ENCODE data around the gene PNLIPRP1. TPM values are rescaled to one million over a fixed set of nuclear protein-coding genes. Genes with fewer than 3 reads are reported as not detected.

The PNLIPRP1 gene
- total RNA-seq, 1 donor from 2014 or later: not detected

DNA sequence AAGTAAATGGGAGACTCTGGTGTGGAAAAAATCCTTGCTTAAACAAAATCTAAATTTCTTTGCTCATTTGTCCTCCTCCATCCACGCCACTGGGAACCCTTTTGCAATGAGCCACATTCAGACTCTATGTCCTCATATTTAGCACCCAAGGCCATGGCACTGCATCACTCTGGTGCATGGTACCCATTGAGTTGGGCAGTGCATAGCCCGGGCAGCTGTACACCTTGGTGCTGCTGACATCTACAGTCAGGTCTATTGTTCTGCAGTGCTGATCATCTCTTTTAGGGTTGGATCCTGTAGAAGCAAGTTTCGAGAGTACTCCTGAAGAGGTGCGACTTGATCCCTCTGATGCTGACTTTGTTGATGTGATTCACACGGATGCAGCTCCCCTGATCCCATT, 6.8 kb downstream of the PNLIPRP1 start:
- intact Hi-C loops (cut with DNase I): no loop called here
- DNase-seq (ENCODE audit: low spot score): no peak

DNA sequence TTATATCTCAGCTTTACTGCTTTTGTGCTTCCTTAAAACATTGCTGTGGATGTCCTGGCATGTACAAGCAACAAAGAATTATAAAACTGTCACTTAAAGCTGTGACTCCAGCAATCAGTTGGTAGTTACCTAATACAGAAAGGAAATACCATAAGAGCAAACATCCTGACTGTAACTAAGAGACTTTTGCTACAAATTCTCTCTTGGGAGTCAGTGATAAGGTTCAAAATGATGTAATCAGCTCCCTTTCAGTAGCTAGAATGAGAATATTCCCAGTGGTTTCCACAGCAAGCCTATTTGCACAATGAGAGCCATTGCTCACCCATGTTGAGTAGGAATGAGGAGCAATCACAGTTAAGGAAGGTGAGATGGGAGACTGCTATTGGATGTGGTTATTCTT, 7.6 kb downstream of the PNLIPRP1 start:
- DNase-seq (ENCODE audit: low spot score): no peak
- intact Hi-C loops (cut with DNase I): no loop called here

DNA sequence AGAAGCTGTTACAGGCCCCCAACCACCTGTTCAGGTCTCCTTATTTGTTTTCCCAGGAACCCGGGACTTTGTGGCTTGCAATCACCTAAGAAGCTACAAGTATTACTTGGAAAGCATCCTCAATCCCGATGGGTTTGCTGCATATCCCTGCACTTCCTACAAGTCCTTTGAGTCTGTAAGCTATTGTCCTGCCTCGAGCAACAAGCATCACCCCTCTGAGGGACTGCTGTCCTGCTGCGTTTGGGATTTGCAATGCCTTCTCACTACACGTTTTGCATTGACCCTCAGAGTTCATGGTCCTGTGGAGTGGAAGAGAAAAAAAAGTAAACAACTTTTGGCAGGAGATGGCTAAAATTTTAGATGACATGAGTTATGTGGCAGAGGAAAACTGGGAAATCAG, 9.2 kb downstream of the PNLIPRP1 start:
- intact Hi-C loops (cut with DNase I): no loop called here
- DNase-seq (ENCODE audit: low spot score): no peak

DNA sequence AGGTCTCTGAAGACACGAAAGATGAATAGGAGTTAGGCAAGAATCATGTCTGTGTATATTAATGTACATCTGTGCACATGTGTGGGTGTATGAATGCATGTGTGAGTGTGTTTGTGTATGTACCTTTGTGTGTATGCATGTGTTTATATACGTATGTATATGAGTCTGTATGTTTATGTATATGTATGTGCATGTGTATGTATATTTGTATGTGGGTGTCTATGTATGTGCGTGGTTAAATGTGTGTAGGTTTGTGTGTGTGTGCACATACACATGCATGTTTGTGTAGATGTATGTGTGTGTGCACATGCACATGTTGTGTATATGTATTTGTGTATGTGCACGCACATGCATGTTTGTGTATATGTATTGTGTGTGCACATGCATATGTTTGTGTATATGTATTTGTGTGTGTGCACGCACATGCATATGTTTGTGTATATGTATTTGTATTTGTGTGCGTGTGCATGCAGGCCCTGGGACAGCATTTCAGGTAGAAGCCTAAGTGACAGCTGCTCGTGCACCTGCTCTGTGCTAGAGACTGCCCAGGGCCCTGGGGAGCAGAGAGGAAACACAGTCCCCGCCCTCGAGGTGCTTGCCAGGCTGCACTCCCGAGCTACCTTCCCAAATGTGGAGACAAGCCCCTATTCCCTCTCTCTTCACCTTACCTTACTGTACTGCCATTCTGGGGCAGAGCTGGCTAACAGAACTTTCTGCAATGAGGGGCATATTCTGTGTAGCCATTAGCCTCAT, 12.1 kb downstream of the PNLIPRP1 start:
- intact Hi-C loops (cut with DNase I): no loop called here
- DNase-seq (ENCODE audit: low spot score): no peak

DNA sequence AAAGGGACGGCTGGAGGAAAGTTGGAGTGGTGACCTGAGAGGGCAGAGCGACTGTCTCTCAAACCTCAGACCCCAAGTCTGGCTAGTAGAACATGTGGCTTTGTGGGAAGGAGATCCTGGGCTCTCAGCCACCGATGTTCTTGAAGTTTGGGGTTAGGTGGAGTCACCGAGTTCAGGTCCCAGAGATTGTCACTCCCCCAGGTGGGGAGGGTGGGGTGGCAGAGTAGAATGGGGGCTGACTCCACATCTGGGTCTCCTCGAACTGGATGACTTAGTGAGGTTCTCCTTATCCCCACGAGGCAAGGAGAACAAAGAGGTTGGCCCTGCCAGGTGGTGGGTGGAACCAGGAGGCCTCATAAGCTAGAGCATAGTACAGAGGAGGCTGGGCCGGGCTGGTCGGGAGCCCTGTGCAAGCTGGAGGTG, 15.3 kb downstream of the PNLIPRP1 start:
- intact Hi-C loops (cut with DNase I): no loop called here
- no peak for DNase-seq (ENCODE audit: low spot score)

DNA sequence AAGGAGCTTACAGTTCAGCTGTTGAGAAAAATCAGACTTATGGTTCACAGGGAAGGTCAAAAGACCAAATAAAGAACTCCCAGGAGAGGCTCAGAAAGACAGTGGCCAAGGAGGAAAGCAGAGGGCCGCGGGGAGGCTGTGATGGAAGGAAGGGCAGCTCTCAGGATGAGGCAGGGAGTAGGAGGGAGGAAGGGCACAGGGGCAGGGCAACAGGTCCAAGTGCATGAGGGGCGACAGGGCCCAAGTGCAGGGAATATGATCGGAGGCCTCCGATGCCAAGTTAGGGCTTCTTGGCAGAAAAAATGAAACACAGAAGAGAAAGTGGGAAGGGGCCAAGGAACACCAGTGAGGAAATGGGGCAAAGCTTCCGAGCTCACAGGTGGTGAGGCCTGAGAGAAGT, 16.6 kb downstream of the PNLIPRP1 start:
- DNase-seq (ENCODE audit: low spot score): no peak
- intact Hi-C loops (cut with DNase I): no loop called here

DNA sequence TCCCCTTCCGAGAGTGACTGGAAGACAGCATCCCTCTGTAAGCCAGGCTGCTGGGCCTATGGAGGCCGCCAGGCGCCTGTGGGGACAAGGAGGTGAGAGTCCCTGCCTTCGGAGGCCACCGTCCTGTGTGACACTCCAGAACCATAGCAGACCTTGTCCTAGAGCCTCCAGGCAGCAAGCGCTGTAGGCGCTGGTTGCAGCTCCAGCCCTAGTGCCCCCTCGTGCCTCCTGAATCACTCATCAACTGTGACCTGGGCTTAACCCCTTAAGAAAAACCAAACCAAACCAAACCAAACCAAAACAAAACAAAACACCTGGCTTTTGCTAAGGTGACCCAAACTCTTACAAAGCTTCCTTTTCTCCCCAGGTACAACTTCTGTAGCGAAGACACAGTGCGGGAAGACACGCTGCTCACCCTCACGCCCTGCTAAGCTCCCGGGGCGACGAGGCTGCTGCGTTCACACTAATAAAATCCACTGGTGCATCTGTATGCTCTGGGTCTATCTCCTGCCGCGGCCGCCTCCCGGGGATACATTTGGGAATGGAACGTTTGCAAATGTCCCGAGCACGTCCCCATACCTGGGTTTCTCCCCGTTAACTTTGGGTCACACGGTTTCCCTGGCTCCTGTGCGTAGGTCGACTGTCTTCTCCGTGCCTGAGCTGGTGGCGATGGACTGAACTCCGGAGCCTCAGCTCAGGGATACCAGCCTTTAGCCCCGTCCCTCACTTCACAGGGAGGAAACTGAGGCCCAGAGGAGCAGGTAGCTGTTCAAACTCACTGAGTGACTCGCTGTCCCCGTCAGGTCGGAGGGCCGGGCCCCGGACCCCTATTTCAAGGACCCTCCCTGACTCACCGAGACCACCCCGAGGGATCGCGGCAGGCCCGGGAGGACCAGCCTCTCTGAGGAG, 18.2 kb downstream of the PNLIPRP1 start:
- intact Hi-C loops (cut with DNase I): no loop called here
- DNase-seq (ENCODE audit: low spot score): no peak

DNA sequence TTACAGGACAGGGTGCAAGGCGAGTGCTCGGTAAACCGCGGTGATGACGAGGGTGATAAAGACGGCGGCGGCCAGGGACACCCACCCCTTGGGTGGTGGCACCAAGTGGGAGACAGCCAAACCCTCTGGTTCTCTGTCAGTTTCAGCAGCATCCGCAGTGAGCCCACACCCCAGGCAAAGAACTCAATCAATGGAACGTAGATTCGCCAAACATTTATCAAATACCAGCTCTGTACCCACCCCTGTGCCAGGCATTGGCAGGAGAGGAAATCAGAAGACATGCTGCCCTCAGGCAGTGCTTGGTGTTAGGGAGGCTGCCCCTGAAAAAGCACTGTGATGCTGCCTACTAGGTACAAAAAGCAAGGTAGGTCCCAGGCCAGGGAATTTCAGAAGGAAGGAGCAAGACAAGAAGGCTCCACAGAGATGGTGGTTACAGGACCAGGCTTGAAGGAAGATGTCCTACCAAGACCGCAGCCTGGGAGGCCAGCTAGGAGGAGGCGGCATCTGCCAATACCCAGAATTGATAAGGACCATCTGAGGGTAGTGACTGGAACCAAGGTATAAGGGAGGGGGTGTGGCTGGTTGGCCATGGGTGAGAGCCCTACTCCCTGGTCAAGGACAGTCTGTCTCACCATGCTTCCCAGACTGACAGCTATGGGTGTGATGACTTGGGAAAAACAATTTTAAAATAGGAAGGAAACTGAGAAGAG, 19.8 kb downstream of the PNLIPRP1 start:
- intact Hi-C loops (cut with DNase I): no loop called here

DNA sequence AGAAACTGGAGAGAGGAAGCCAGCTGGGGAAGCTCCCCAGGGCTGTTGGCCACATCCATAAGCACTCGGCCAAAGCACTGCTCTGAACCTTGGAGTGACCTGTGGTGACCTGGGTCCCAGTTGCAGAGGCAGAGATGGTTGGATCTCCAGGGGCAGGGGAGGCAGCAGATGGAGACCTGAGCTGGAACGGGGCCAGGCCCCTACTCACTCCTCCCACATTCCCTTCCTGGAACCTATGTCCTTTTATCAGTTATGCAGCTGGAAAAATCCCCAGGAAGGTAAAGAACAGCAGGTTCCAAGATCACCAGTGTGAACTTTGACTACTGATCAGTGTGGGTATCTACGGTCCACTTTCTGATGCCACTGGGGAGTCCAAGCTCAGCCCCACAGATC, 20.4 kb downstream of the PNLIPRP1 start:
- intact Hi-C loops (cut with DNase I): no loop called here
- no peak for DNase-seq (ENCODE audit: low spot score)

More for the DNA sequence above, 19.8 kb downstream of the PNLIPRP1 start:
- DNase-seq (ENCODE audit: low spot score): no peak

DNA sequence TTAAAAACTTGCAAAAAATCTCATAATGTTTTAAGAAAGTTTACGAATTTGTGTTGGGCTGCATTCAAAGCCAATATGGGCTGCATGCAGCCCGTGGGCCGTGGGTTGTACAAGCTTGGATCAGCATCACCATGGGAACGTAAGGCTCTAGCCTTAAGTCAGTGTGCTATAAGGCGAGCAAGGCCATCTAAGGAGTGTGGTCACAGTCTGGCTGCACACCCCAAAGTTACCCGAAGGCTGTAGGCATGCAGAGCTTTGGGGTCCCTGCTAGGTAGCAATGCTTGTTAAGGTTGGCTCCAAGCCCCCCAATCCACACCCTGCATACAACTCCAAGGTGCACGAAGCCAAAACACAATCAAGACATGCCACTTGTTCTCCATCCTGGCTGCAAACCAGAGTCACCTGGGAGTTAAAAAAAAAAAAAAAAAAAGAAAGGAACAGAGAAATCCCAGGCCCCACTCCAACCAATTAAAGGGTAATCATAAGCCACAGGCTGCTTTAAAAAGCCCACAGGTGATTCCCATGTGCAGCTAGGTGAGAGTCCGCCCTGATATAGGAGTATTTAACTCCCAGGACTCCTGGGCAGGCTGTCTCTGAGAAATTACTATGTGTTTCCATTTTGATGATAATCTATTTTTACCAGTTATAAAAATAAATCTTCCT, 21.5 kb downstream of the PNLIPRP1 start:
- no peak for DNase-seq (ENCODE audit: low spot score)
- intact Hi-C loops (cut with DNase I): no loop called here

DNA sequence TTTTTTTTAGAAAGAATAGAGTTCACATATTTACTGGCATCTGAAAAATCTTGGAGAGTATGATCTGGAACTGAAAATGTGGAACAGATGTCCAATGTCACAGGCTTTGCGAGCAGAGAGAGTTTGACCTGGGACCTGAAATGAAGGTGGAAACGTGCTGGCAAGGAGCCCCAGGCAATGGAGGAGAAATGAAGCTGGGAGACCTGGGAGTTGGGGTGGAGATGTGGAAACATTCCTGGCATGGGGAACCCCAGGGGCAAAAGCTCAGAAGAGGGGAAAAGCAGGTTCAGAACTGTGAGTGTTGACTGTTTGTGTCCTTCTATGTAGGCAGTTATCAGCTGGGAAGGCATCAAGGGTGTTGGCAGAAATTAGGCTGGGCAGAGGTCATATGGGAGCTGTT, 22.7 kb downstream of the PNLIPRP1 start:
- intact Hi-C loops (cut with DNase I): no loop called here
- DNase-seq (ENCODE audit: low spot score): no peak

DNA sequence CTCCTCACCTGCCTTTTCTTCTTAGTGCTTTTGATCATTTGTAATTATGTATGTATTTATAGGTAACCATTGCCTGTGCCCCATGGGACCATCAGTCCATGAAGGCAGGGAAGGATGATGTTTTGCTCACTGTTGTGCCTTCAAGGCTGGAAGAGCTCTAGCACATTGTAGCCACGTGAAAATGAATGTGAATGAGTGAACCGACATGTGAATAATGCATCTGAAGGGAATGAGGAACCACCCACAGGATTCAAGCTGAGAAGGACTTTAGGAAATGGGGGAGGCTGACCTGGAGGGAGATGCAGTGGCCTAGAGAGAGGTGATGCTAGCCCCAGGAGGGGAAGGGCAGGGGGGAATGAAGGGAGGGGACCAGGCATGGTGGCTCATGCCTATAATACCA, 24.0 kb downstream of the PNLIPRP1 start:
- intact Hi-C loops (cut with DNase I): no loop called here

DNA sequence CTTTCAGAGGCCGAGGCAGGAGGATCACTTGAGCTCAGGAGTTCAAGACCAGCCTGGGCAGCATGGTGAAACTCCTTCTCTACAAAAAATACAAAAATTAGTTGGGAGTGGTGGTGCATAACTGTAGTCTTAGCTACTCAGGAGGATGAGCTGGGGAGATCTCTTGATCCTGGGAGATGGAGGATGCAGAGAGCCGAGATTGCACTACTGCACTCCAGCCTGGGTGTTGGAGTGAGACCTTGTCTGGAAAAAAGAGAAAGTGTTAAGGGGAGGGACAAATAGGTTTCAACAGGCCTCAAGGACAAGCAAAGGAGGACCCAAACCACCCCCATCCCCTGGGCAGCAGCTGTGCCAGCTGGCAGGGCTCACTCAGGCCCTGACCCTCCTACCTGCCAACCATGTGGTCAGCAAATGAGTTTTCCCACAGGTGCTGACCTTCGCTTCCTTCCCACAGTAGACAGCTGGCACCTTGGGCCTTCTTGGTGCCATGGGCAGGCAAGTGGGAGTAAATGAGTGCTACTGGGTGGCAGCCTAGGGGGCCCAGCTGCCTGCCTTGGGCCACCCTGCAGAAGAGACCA, 24.5 kb downstream of the PNLIPRP1 start:
- intact Hi-C loops (cut with DNase I): no loop called here
- DNase-seq (ENCODE audit: low spot score): no peak

More for the DNA sequence above, 24.0 kb downstream of the PNLIPRP1 start:
- DNase-seq (ENCODE audit: low spot score): no peak

DNA sequence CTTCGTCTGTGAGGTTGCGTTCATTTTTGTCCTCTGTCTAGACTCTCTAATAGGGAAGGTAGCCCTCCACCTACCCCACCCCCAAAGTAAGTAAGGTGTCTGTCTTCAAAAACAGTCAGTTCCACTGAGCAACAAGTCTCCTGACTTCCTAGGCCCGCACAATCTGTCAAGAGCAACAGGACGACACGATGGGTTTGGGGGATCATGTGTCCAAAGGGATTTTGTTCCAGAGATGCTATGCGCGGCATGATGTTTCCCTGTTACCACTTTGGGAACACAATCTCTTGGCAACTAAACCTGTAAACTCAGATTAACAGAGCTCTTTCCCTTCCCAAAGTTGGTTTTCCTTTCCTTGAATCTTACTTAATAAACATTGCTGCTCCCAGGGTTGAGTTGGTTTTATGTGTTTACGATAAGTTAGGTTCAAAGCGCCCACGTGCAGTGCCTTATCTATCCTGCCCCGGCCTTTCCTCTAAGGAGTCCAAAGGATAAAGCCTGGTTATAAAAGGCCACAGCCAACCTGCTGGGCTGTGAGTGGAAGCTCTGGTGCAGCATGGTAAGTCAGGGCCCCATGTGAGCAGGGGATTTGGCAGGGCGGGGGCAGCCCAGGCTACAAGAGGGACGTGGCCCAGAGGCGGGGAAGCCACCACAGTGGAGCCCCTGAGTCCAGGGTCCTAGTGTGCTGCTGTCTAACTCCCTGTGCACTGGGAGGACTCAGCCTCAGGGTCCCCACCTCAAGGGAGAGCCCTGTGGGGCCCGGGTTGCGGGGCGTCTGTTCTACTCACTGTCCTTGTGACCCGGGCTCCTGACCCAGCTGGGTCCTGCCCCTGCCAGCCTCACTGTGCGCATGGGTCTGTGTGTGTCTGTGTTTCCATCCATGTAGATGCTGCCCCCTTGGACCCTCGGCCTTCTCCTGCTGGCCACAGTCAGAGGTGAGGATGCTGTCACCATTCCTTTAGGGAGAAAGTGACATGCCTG, 30.0 kb downstream of the PNLIPRP1 start, which contains the start of gene PNLIPRP2:
Gene PNLIPRP2 (plus strand): TSS at position 531 of the 978 bp plus-strand sequence.
- intact Hi-C loops (cut with DNase I): no loop called here
- DNase-seq (ENCODE audit: low spot score): no peak

DNA sequence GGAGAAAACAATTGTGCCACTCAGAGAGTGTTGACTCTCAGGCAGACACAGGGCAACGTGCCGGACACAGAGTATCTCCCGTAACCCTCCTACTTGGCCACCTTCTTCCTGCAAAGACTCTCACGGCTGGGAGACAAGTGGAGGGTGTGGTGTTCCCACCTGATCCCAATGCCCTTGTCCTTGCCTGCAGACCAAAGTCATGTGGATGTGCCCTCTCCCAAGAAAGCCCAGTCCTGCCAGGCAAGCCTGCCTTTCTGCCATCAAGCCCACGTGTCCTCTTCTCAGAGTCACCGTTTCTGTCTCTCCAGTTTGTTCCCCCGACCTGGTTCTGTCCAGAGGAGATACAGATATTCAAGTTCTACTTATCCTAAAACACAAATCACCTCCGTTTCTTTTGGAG, 30.7 kb downstream of the PNLIPRP1 start:
- intact Hi-C loops (cut with DNase I): no loop called here
- DNase-seq (ENCODE audit: low spot score): no peak

DNA sequence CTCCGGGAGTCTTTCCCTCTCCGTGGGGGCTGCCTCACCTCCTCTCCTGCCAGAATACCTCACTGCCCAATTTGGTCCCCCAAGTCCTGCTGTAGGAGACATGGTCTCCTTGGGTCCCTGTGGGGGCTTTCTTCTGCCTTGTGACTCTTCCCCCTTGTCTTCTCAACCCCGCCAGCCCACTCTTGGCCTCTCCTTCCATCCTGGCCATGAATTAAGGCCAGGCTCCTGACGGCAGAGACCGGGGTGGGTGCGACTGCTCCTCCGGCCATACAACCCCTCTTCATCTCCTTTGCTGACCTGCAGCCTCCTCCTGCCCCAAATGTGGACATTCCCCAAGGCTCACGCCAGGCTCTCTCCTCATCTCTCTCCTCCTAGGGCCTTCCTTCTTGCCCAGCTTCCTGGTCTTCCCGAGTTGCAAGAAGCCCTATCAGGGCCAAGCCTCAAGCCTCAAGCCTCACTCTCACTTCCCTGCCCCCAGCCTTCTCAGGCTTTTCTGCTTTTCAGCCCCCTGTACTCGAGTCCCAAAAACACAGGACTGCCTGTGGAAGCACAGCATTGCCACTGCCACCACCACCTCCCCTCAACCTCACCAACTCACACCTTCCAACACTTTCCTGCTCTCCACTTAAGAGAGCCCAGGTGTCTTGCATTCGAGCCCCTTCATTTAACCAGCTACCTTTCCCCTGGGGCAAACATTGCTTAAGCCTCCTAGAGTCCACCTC, 31.3 kb downstream of the PNLIPRP1 start:
- no peak for DNase-seq (ENCODE audit: low spot score)

DNA sequence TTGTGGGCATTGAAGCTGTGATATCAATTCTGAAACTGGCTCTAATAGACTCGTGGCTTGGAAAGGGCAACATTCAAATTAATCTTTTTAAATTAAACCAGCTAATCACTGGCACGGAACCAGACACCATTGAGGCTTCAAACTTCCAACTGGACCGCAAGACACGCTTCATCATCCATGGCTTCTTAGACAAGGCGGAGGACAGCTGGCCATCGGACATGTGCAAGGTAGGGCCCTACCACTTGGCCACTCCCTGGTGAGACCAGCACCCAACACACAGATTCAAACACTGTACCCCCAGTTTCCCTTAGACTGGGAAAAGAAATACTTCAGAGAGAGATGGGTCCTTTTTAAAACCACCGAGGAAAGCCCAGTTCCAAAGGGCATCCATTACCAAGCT, 35.1 kb downstream of the PNLIPRP1 start:
- intact Hi-C loops (cut with DNase I): no loop called here
- DNase-seq (ENCODE audit: low spot score): no peak

More for the DNA sequence above, 31.3 kb downstream of the PNLIPRP1 start:
- intact Hi-C loops (cut with DNase I): no loop called here
